Mesenchymal stem cell (in vitro differentiated cells and primary cell): Measurements from ENCODE around the gene ZNF341.
A peak's percentile ranks its signal among the peaks of the same experiment; 100 is the strongest.

ENCODE experiments used
- DNase-seq: peaks from one replicate; pipeline ENCODE4 v3.0.0-alpha.2; 2013
- H2AFZ ChIP-seq: one replicate; pipeline ENCODE4 v1.6.1; 2013; ENCODE audit warnings: low read depth, mild to moderate bottlenecking, control low read depth, inconsistent platforms, low read length, moderate library complexity
- H2AK5ac ChIP-seq: 2 replicates; pipeline ENCODE4 v1.6.1; 2013; ENCODE audit warnings: low read length, moderate library complexity, mild to moderate bottlenecking, inconsistent platforms; ENCODE audit not compliant: severe bottlenecking
- H2BK120ac ChIP-seq: one replicate; pipeline ENCODE4 v1.6.1; 2013; ENCODE audit warnings: low read depth, mild to moderate bottlenecking, inconsistent platforms, low read length, moderate library complexity
- H2BK12ac ChIP-seq, 2 experiments: one replicate each; pipeline ENCODE4 v1.6.1; 2013; ENCODE audit warnings: inconsistent platforms in 2 of 2, low read length in 2 of 2, mild to moderate bottlenecking in 2 of 2, moderate library complexity in 2 of 2, control low read depth in 1 of 2
- H2BK15ac ChIP-seq: one replicate; pipeline ENCODE4 v1.6.1; 2013; ENCODE audit warnings: mild to moderate bottlenecking, low read depth, inconsistent platforms; ENCODE audit not compliant: poor library complexity, severe bottlenecking
- H2BK5ac ChIP-seq: 2 replicates; pipeline ENCODE4 v1.6.1; 2013; ENCODE audit warnings: low read depth, mild to moderate bottlenecking, low read length, control low read depth, inconsistent platforms; ENCODE audit not compliant: poor library complexity, severe bottlenecking
- H3K14ac ChIP-seq, 2 experiments: one replicate each; pipeline ENCODE4 v1.6.1; 2013; ENCODE audit warnings: inconsistent platforms in 2 of 2, low read length in 2 of 2, control low read depth in 1 of 2, mild to moderate bottlenecking in 1 of 2, moderate library complexity in 1 of 2
- H3K18ac ChIP-seq, 2 experiments: one replicate each; pipeline ENCODE4 v1.6.1; 2013; ENCODE audit warnings: inconsistent platforms in 2 of 2, low read length in 2 of 2, control low read depth in 1 of 2, low read depth in 1 of 2, mild to moderate bottlenecking in 1 of 2
- H3K23ac ChIP-seq, 2 experiments: one replicate each; pipeline ENCODE4 v1.6.1; 2013; ENCODE audit warnings: inconsistent platforms in 2 of 2, low read length in 2 of 2, mild to moderate bottlenecking in 2 of 2, moderate library complexity in 2 of 2, control low read depth in 1 of 2
- H3K27ac ChIP-seq: 2 replicates; pipeline ENCODE4 v1.5.1; 2013; ENCODE audit warnings: mild to moderate bottlenecking, moderate library complexity, low read length, control low read depth, inconsistent platforms; ENCODE audit not compliant: poor library complexity, severe bottlenecking
- H3K27me3 ChIP-seq, 2 experiments: 2 replicates each; pipeline versions ENCODE4 v1.6.1 to v1.7.0; 2013; ENCODE audit warnings: low read length in 2 of 2, mild to moderate bottlenecking in 2 of 2, moderate library complexity in 2 of 2, control low read depth in 1 of 2, inconsistent platforms in 1 of 2; ENCODE audit not compliant: control insufficient read depth in 1 of 2, insufficient read depth in 1 of 2
- H3K36me3 ChIP-seq, 2 experiments: 2 replicates each; pipeline versions ENCODE4 v1.6.1 to v1.7.0; 2013; ENCODE audit warnings: low read length in 2 of 2, control low read depth in 1 of 2, inconsistent platforms in 1 of 2, low read depth in 1 of 2, mild to moderate bottlenecking in 1 of 2; ENCODE audit not compliant: insufficient read depth in 2 of 2, control insufficient read depth in 1 of 2
- H3K4ac ChIP-seq, 2 experiments: one replicate each; pipeline ENCODE4 v1.6.1; 2013; ENCODE audit warnings: inconsistent platforms in 2 of 2, low read length in 2 of 2, mild to moderate bottlenecking in 2 of 2, moderate library complexity in 2 of 2, control low read depth in 1 of 2, low read depth in 1 of 2
- H3K4me1 ChIP-seq: 2 replicates; pipeline ENCODE4 v1.6.1; 2013; ENCODE audit warnings: low read depth, low read length, control low read depth; ENCODE audit not compliant: control insufficient read depth, insufficient read depth
- H3K4me2 ChIP-seq: 2 replicates; pipeline ENCODE4 v1.6.1; 2013; ENCODE audit warnings: low read length, mild to moderate bottlenecking, inconsistent platforms; ENCODE audit not compliant: poor library complexity, severe bottlenecking
- H3K4me3 ChIP-seq, 2 experiments: 2 replicates each; pipeline versions ENCODE4 v1.5.1 to v1.7.0; 2013; ENCODE audit warnings: low read length in 2 of 2, mild to moderate bottlenecking in 2 of 2, control low read depth in 1 of 2, low read depth in 1 of 2; ENCODE audit not compliant: insufficient read depth in 1 of 2
- H3K79me1 ChIP-seq: replicated peaks from 2 replicates; pipeline ENCODE4 v1.6.1; 2013; ENCODE audit warnings: mild to moderate bottlenecking, control low read depth, low read length, inconsistent platforms; ENCODE audit not compliant: poor library complexity, severe bottlenecking
- H3K9ac ChIP-seq: 2 replicates; pipeline ENCODE4 v1.7.0; 2013; ENCODE audit warnings: mild to moderate bottlenecking, low read length, moderate library complexity
- H3K9me3 ChIP-seq: 2 replicates; pipeline ENCODE4 v1.7.0; 2013; ENCODE audit warnings: mild to moderate bottlenecking, low read length; ENCODE audit not compliant: control insufficient read depth
- H4K8ac ChIP-seq: one replicate; pipeline ENCODE4 v1.6.1; 2013; ENCODE audit warnings: inconsistent platforms, mild to moderate bottlenecking, low read length, moderate library complexity
- H4K91ac ChIP-seq: one replicate; pipeline ENCODE4 v1.6.1; 2013; ENCODE audit warnings: mild to moderate bottlenecking, low read length, inconsistent platforms
- WGBS: methylation state at CpG from one replicate; pipeline ENCODE4 v1.1.7; 2013; ENCODE audit warnings: mixed read lengths; 5-methylcytosine and 5-hydroxymethylcytosine counted together

The ZNF341 gene

GRCh38 chr20:33686100-33686983, 45.5 kb upstream of the ZNF341 start, which contains the start of gene E2F1:
Gene E2F1 (minus strand): TSS chr20:33686385. CDS start chr20:33686264, 121 bp downstream.
- H2BK15ac ChIP-seq, result peak within 1 kb of the TSS; percentile 36
- H2BK12ac ChIP-seq, result peak within 1 kb of the TSS; percentile 44 to 45
- peak within 1 kb of the TSS in 1 of 2 experiments; percentile 51 for H3K4ac ChIP-seq
- H3K79me1 ChIP-seq, result peaks cover 11% of the 10 kb centered on the region
- no peak within 1 kb of the TSS for H2AK5ac ChIP-seq
- H3K27me3 ChIP-seq, result no peaks in the 10 kb centered on the region
- no peaks in the 10 kb centered on the region for H3K9me3 ChIP-seq
- peaks cover 21% of the 10 kb centered on the region for H3K4me1 ChIP-seq
- H3K18ac ChIP-seq, result peak within 1 kb of the TSS; percentile 49 to 82
- peak within 1 kb of the TSS; percentile 67 for H2AFZ ChIP-seq
- no peak within 1 kb of the TSS for H3K14ac ChIP-seq
- peak within 1 kb of the TSS; percentile 78 for H4K8ac ChIP-seq
- no peak within 1 kb of the TSS for H4K91ac ChIP-seq
- H3K36me3 ChIP-seq, result no peaks in the 10 kb centered on the region
- no peak within 1 kb of the TSS for H2BK120ac ChIP-seq
- H3K9ac ChIP-seq, result peak within 1 kb of the TSS; percentile 81
- WGBS, result 5% methylated on average over 80 of the region's 101 CpGs
- H3K4me3 ChIP-seq, result peak within 1 kb of the TSS; percentile 65 to 80
- no peak within 1 kb of the TSS for H3K23ac ChIP-seq
- peak; percentile 94 for DNase-seq
- peak within 1 kb of the TSS; percentile 94 for H3K4me2 ChIP-seq
- no peak within 1 kb of the TSS for H2BK5ac ChIP-seq
- no peak within 1 kb of the TSS for H3K27ac ChIP-seq

DNA sequence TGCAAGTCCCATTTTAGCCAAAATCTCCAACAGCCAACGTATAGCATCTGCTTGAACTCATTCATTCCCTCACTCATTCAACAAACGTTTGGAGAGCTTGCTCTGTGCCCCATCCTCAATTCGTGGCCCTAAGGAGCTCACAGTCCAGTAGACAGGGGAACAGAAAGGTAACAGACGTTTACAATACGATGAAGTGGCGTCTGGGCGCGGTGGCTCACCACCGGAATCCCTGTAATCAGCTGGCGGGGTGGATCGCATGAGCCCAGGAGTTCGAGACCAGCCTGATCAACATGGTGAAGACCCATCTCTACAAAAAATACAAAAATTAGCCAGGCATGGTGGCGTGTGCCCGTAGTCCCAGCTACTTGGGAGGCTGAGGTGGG, 44.8 kb upstream of the ZNF341 start:
- no peak for DNase-seq
- Histone ChIP-seq H3K4me2 (peak overlapping the region; percentile 81), H2BK15ac (peak overlapping the region; percentile 6), H2BK120ac (no peak overlapping the region), H3K14ac (no peak overlapping the region), H2AFZ (peak overlapping the region; percentile 30), H4K91ac (no peak overlapping the region), H3K4ac (peak overlapping the region in 1 of 2 experiments; percentile 19), H3K27ac (no peak overlapping the region), H3K23ac (no peak overlapping the region), H3K27me3 (no peaks in the 10 kb centered on the region), H3K36me3 (no peaks in the 10 kb centered on the region), H3K9ac (no peak overlapping the region), H3K4me1 (peaks cover 21% of the 10 kb centered on the region), H3K18ac (peak overlapping the region; percentile 16 to 82), H2BK5ac (no peak overlapping the region), H3K79me1 (peaks cover 11% of the 10 kb centered on the region), H3K4me3 (peak overlapping the region in 1 of 2 experiments; percentile 76), H3K9me3 (no peaks in the 10 kb centered on the region), H2BK12ac (peak overlapping the region; percentile 27 to 44), H4K8ac (peak overlapping the region; percentile 78), H2AK5ac (no peak overlapping the region)
- 81% methylated on average over 13 of the region's 14 CpGs for WGBS

DNA sequence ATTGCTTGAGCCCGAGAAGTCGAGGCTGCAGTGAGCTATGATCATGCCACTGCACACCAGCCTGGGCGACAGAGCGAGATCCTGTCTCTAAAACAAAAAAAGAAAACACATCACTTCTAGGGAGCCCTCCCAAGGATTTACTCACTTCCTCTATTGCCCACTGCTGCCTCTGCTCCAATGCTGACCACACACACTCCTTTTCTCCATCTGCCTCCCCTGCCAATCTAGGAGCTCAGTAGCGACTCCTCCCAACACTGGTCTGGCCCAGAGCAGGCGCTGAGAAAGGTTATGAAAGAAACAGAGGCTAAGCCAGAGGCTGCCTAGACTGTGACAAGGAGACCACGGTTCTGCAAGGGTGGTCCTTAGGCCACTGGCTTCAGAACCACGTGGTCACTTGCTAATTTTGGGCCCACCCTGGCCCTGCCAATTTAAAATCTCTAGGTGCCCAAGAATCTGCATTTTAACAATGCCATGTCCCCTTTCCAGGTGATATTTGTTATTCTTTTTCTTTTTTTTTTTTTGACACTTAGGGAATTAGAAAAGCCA, 44.4 kb upstream of the ZNF341 start:
- Histone ChIP-seq H4K8ac (peak overlapping the region; percentile 35), H3K27ac (no peak overlapping the region), H4K91ac (no peak overlapping the region), H3K9ac (peak overlapping the region; percentile 54), H2BK120ac (no peak overlapping the region), H3K27me3 (no peaks in the 10 kb centered on the region), H2AK5ac (no peak overlapping the region), H3K14ac (no peak overlapping the region), H2BK12ac (peak overlapping the region in 1 of 2 experiments; percentile 34), H3K18ac (no peak overlapping the region), H3K79me1 (peaks cover 8% of the 10 kb centered on the region), H3K4me3 (no peak overlapping the region), H2AFZ (no peak overlapping the region), H3K9me3 (no peaks in the 10 kb centered on the region), H3K23ac (no peak overlapping the region), H2BK5ac (no peak overlapping the region), H3K4me1 (peaks cover 21% of the 10 kb centered on the region), H3K4ac (no peak overlapping the region), H2BK15ac (peak overlapping the region; percentile 6), H3K4me2 (no peak overlapping the region), H3K36me3 (no peaks in the 10 kb centered on the region)
- 73% methylated on average over 8 of the region's 8 CpGs for WGBS
- peak; percentile 63 for DNase-seq
